Activated CD4-positive, alpha-beta T cell treated with anti-CD3 and anti-CD28 coated beads, Interleukin-2, amount 50 U/mL, for 4 hours (primary cell): Measurements from ENCODE around the gene CFAP99.
A peak's percentile ranks its signal among the peaks of the same experiment; 100 is the strongest.

Experiments used
- DNase-seq, 2 experiments: peaks; one replicate each; pipeline ENCODE4 v3.0.0-alpha.2; 2020

Gene CFAP99

GRCh38 chr4:2393353-2394270 lies 25.1 kb upstream of the CFAP99 start:
- DNase-seq = no peak

- no peak for DNase-seq
Observed at GRCh38 chr4:2394528-2394927, 24.2 kb upstream of the CFAP99 start.

- no peak for DNase-seq
Observed at GRCh38 chr4:2395038-2395437, 23.7 kb upstream of the CFAP99 start.

- DNase-seq = no peak
Observed at GRCh38 chr4:2395584-2395983, 23.2 kb upstream of the CFAP99 start.

GRCh38 chr4:2396781-2397368 lies 21.9 kb upstream of the CFAP99 start:
- no peak for DNase-seq

GRCh38 chr4:2397596-2398379 lies 21.0 kb upstream of the CFAP99 start:
- no peak for DNase-seq

GRCh38 chr4:2399216-2399615 lies 19.5 kb upstream of the CFAP99 start:
- DNase-seq = no peak

- no peak for DNase-seq
Observed at GRCh38 chr4:2399631-2400190, 19.0 kb upstream of the CFAP99 start.

- no peak for DNase-seq
Observed at GRCh38 chr4:2400841-2401609, 17.7 kb upstream of the CFAP99 start.

- DNase-seq = no peak
Observed at GRCh38 chr4:2401610-2401983, 17.2 kb upstream of the CFAP99 start.

GRCh38 chr4:2402048-2402842 lies 16.5 kb upstream of the CFAP99 start:
- no peak for DNase-seq

- DNase-seq = no peak
Observed at GRCh38 chr4:2402941-2403340, 15.8 kb upstream of the CFAP99 start.

GRCh38 chr4:2406406-2406805 lies 12.3 kb upstream of the CFAP99 start:
- no peak for DNase-seq

GRCh38 chr4:2406920-2407319 lies 11.8 kb upstream of the CFAP99 start:
- DNase-seq = no peak

- DNase-seq = no peak
Observed at GRCh38 chr4:2407991-2408342, 10.8 kb upstream of the CFAP99 start.

- no peak for DNase-seq
Observed at GRCh38 chr4:2408401-2408958, 10.3 kb upstream of the CFAP99 start.

GRCh38 chr4:2408976-2409375 lies 9.8 kb upstream of the CFAP99 start:
- DNase-seq = no peak

GRCh38 chr4:2409381-2409783 lies 9.4 kb upstream of the CFAP99 start:
- DNase-seq = no peak

GRCh38 chr4:2411786-2412510 lies 6.8 kb upstream of the CFAP99 start:
- no peak for DNase-seq

- peak; percentile 53 to 55 for DNase-seq
Observed at GRCh38 chr4:2412534-2412884, 6.2 kb upstream of the CFAP99 start.
